Measurements from ENCODE around the gene RCL1.

DNA sequence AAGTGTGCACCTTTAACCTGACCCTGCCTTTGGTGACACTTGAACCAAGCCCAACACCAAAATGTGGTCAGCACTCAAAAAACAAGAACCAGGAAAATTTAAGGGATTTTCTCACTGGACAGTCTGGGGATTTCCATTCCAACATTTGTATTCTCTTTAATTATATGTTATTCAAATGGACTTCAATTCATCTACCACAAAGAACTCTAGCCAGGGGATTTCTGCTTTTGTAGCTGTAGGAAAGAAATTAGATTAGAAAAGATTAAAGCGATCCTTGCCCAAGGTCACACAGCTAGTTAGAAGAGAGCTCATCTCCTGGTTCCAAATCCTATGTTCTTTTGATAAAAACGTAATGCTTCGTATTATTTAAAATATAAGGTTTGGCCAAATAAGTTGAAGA, 97.5 kb downstream of the RCL1 start:
- TF ChIP-seq, protein P1, sequence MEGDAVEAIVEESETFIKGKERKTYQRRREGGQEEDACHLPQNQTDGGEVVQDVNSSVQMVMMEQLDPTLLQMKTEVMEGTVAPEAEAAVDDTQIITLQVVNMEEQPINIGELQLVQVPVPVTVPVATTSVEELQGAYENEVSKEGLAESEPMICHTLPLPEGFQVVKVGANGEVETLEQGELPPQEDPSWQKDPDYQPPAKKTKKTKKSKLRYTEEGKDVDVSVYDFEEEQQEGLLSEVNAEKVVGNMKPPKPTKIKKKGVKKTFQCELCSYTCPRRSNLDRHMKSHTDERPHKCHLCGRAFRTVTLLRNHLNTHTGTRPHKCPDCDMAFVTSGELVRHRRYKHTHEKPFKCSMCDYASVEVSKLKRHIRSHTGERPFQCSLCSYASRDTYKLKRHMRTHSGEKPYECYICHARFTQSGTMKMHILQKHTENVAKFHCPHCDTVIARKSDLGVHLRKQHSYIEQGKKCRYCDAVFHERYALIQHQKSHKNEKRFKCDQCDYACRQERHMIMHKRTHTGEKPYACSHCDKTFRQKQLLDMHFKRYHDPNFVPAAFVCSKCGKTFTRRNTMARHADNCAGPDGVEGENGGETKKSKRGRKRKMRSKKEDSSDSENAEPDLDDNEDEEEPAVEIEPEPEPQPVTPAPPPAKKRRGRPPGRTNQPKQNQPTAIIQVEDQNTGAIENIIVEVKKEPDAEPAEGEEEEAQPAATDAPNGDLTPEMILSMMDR (conservative IDR thresholded peaks at IDR 0.05), result no peak
- TF ChIP-seq ZFX (IDR thresholded peaks at IDR 0.05), result no peak
